HepG2 (cell line): ENCODE data around the gene CA11. TPM values are rescaled to one million over a fixed set of nuclear protein-coding genes. Genes with fewer than 3 reads are reported as not detected.

Experiments
- ASH2L ChIP-seq: fragments of 300-600, 200-600 bp; sonication (generic); IDR thresholded peaks from 2 replicates; pipeline ENCODE4 v1.7.0; 2017; ENCODE audit warnings: low read depth, mild to moderate bottlenecking, moderate library complexity, mixed read lengths, low read length; ENCODE audit not compliant: insufficient read length
- BCL3 ChIP-seq: sonication (generic); formaldehyde crosslinking; IDR thresholded peaks from 2 replicates; pipeline ENCODE4 v1.5.1; 2020; ENCODE audit warnings: mild to moderate bottlenecking, missing genetic modification reagents, moderate library complexity
- BRF2 ChIP-seq: sonication (generic); formaldehyde crosslinking; IDR thresholded peaks from 2 replicates; pipeline ENCODE4 v1.8.1; 2022; ENCODE audit warnings: mild to moderate bottlenecking, missing genetic modification reagents
- FOXP4 ChIP-seq: sonication (generic); formaldehyde crosslinking; IDR thresholded peaks from 2 replicates; pipeline ENCODE4 v1.4.0; 2020; ENCODE audit warnings: missing genetic modification reagents
- THAP7 ChIP-seq: sonication (generic); formaldehyde crosslinking; IDR thresholded peaks from 2 replicates; pipeline ENCODE4 v1.8.1; 2023; ENCODE audit warnings: mild to moderate bottlenecking, missing genetic modification reagents
- USF2 ChIP-seq, 2 experiments: sonication (generic) in 1 of 2; formaldehyde crosslinking in 1 of 2; IDR thresholded peaks; 2 replicates each; pipeline versions ENCODE4 v1.5.1 to v1.6.1; 2011 to 2020; ENCODE audit warnings: borderline replicate concordance in 1 of 2, low read depth in 1 of 2, low read length in 1 of 2, mild to moderate bottlenecking in 1 of 2, missing genetic modification reagents in 1 of 2, moderate library complexity in 1 of 2
- ZBTB1 ChIP-seq: sonication (generic); formaldehyde crosslinking; IDR thresholded peaks from 2 replicates; pipeline ENCODE4 v1.4.0; 2020; ENCODE audit warnings: missing genetic modification reagents, borderline replicate concordance
- ZBTB2 ChIP-seq: sonication (generic); formaldehyde crosslinking; IDR thresholded peaks from 2 replicates; pipeline ENCODE4 v1.8.0; 2022; ENCODE audit warnings: low read depth, missing genetic modification reagents
- ZBTB21 ChIP-seq: sonication (generic); formaldehyde crosslinking; IDR thresholded peaks from 2 replicates; pipeline ENCODE4 v1.4.0; 2020; ENCODE audit warnings: missing genetic modification reagents
- ZIK1 ChIP-seq: sonication (generic); formaldehyde crosslinking; IDR thresholded peaks from 2 replicates; pipeline ENCODE4 v1.5.0; 2020; ENCODE audit warnings: mild to moderate bottlenecking, low read depth, missing genetic modification reagents, borderline replicate concordance
- ZNF264 ChIP-seq: sonication (generic); formaldehyde crosslinking; IDR thresholded peaks from 2 replicates; pipeline ENCODE4 v1.4.0; 2020; ENCODE audit warnings: missing genetic modification reagents
- polyA plus RNA-seq, 8 experiments: library from polyadenylated mRNA; depleted of rRNA in 3 of 8; stranded (reverse) in 7 of 8; unstranded in 1 of 8; fragments of >200 nt; fragmentation: Illumina TruSeq in 4 of 8; extraction: Trizol in 4 of 8; gene quantifications; 2 replicates each; pipeline versions ENCODE4 v1.2.1 to v1.2.3, GENCODE V29; 2011 to 2016; ENCODE audit warnings: low read depth in 4 of 8, missing spikeins in 1 of 8, mixed read lengths in 1 of 8; ENCODE audit not compliant: insufficient read depth in 1 of 8
- total RNA-seq, 5 experiments: library from RNA; depleted of rRNA; stranded (reverse); fragments of >200 nt; fragmentation: Illumina TruSeq; extraction: Trizol; gene quantifications; 2 replicates each; pipeline ENCODE4 v1.2.3, GENCODE V29; 2016; ENCODE audit warnings: low read depth in 1 of 5

Gene CA11
- total and polyA plus RNA-seq, 2 of the 13 experiments (the other 11 are each of a cell fraction or from before 2014, with no cell fraction given) = 0.41 to 0.58 TPM

- TF ChIP-seq USF2 (IDR thresholded peaks at IDR 0.05; ENCODE audit: low read depth, low read length) = no peak
- TF ChIP-seq USF2 (CRISPR knock-in tag; IDR thresholded peaks at IDR 0.05; ENCODE audit: borderline replicate concordance) = no peak
- TF ChIP-seq BRF2 (CRISPR knock-in tag) = no peak
- TF ChIP-seq ZBTB1 (CRISPR knock-in tag) = no peak
- no peak for TF ChIP-seq BCL3 (CRISPR knock-in tag)
- no peak for TF ChIP-seq ZBTB21 (CRISPR knock-in tag)
- peak; percentile 2 for TF ChIP-seq ASH2L
- no peak for TF ChIP-seq THAP7 (CRISPR knock-in tag)
- no peak for TF ChIP-seq FOXP4
- no peak; the same call in 1 of the 2 replicates for TF ChIP-seq ZNF264
- no peak for TF ChIP-seq ZBTB2 (CRISPR knock-in tag)
- 0 out of 2 replicates have a peak, but pooled peaks have one; percentile 2 for TF ChIP-seq ZIK1 (CRISPR knock-in tag)
- TF ChIP-seq, all 625 proteins: peak for 20
Observed at GRCh38 chr19:48619692-48620585, 26.0 kb downstream of the CA11 start (continued).
